ENCODE data around the gene GRM8. TPM values are rescaled to one million over a fixed set of nuclear protein-coding genes. Genes with fewer than 3 reads are reported as not detected.

The GRM8 gene
- total and polyA plus RNA-seq, 10 of the 15 experiments (the other 5 are each of a cell fraction or from before 2014, with no cell fraction given), result 0.33 to 7.1 (median 0.45) TPM; not detected in 2

GRCh38 chr7:127107601-127108007, 145.1 kb downstream of the GRM8 start:
- in situ Hi-C loops (cut with MboI) (no loop called here), intact Hi-C loops (cut with micrococcal nuclease; ENCODE audit: unreplicated experiment) (loop anchor here (2.0 kb wide), 1 partner anchor 147 kb away; no protein-coding TSS in a partner anchor)
- RAD21 ChIA-PET (ENCODE audit: unreplicated experiment), result interaction anchor here (1.8 kb wide), 1 partner anchor 146 kb away, joined by 5 read pairs; no protein-coding TSS in a partner anchor
- CTCF ChIA-PET, result interaction anchor here (0.7 to 2.1 kb wide), 7 partner anchors 8 to 146 kb away, joined by 3 to 10 read pairs (median 3); no protein-coding TSS in a partner anchor
- POLR2A ChIA-PET, result no interaction called here
- DNase-seq (ENCODE audit: low read depth, low spot score) (peak; percentile 8), ATAC-seq (peak; percentile 84), FAIRE-seq (peak; percentile 86)
- Histone ChIP-seq H3K9me3 (replicated peaks; ENCODE audit: control insufficient read depth, insufficient read depth, low read length) (no peaks in the 10 kb centered on the region), H3K36me3 (ENCODE audit: control insufficient read depth in 2 of 2, insufficient read depth in 2 of 2, low read length in 1 of 2) (no peaks in the 10 kb centered on the region), H2AFZ (ENCODE audit: control insufficient read depth, low read depth, low read length) (no peak overlapping the region), H3K4me3 (no peak overlapping the region), H3K27me3 (replicated peaks in 1 of 2; ENCODE audit: control insufficient read depth in 2 of 2, insufficient read depth in 2 of 2, low read length in 1 of 2) (no peaks in the 10 kb centered on the region), H4K20me1 (ENCODE audit: control insufficient read depth, insufficient read depth) (no peaks in the 10 kb centered on the region), H3K79me2 (ENCODE audit: control insufficient read depth, insufficient read depth, low read length) (no peaks in the 10 kb centered on the region), H3K27ac (ENCODE audit: control insufficient read depth, insufficient read depth) (no peak overlapping the region), H3K4me1 (ENCODE audit: control insufficient read depth, insufficient read depth, low read length) (no peaks in the 10 kb centered on the region), H3K4me2 (ENCODE audit: control insufficient read depth, insufficient read depth) (no peak overlapping the region), H3K9ac (ENCODE audit: control insufficient read depth, insufficient read depth, low read length) (no peak overlapping the region)
- no TSS peak for BruUV-seq (replicated peaks)
- SMC1A ChIA-PET (ENCODE audit: uncharacterized antibody, unreplicated experiment), result interaction anchor here (0.6 to 1.3 kb wide), 6 partner anchors 9 to 304 kb away, joined by 3 to 5 read pairs (median 4); no protein-coding TSS in a partner anchor
- no peak for TF ChIP-seq ZNF217 (IDR thresholded peaks at IDR 0.05)
- no peak for TF ChIP-seq CHD4 (IDR thresholded peaks at IDR 0.05)
- TF ChIP-seq REST (IDR thresholded peaks at IDR 0.05; ENCODE audit: low read depth, low read length), result peak; percentile 99
- 0 out of 2 replicates have a peak, but pooled peaks have one; percentile 8 for TF ChIP-seq ZSCAN29 (IDR thresholded peaks at IDR 0.05)
- TF ChIP-seq FOXM1 (IDR thresholded peaks at IDR 0.05; ENCODE audit: low read depth, low read length), result no peak
- TF ChIP-seq SMC3 (IDR thresholded peaks at IDR 0.05; ENCODE audit: borderline replicate concordance, low read length), result peak; percentile 29; the same call in 1 of the 2 replicates
- TF ChIP-seq CTCF (IDR thresholded peaks at IDR 0.05 in 2 of 3, conservative IDR thresholded peaks at IDR 0.05 in 1 of 3; ENCODE audit: control insufficient read depth in 2 of 3, extremely low read depth in 1 of 3, insufficient read depth in 1 of 3, low read depth in 3 of 3, low read length in 3 of 3), result peak in 2 of 3 experiments; percentile 44 to 60; a peak in 4 of 6 replicates
- TF ChIP-seq IRF5 (IDR thresholded peaks at IDR 0.05; ENCODE audit: borderline replicate concordance), result no peak
- TF ChIP-seq MXI1 (IDR thresholded peaks at IDR 0.05; ENCODE audit: low read depth, low read length), result peak; percentile 57; the same call in 1 of the 2 replicates
- TF ChIP-seq SMAD5 (IDR thresholded peaks at IDR 0.05; ENCODE audit: low read depth), result no peak
- 10% methylated on average over 5 of the region's 5 CpGs for WGBS (ENCODE audit: insufficient coverage, insufficient replicate concordance, low lambda C conversion rate, missing lambda C conversion rate)

All from GM12878 (cell line).